Upper lobe of left lung (tissue), 6 donors: ENCODE data around the gene ZNF772. TPM values are rescaled to one million over a fixed set of nuclear protein-coding genes. Genes with fewer than 3 reads are reported as not detected.

Experiments used
- ATAC-seq, 2 donors: fragments of 200-7000 bp; cut with Tn5 transposase; one replicate each; pipeline ENCODE4 v1.9.1; 2022; ENCODE audit warnings: mild to moderate bottlenecking in 2 of 2, moderate library complexity in 2 of 2; ENCODE audit not compliant: low FRiP score in 2 of 2
- DNase-seq, 2 donors: peaks; one replicate each; pipeline ENCODE4 v3.0.0-alpha.2; 2019 to 2020
- H3K27ac ChIP-seq, 4 donors: fragments of 200-600 bp; sonication (generic); one replicate each; pipeline ENCODE4 v1.5.1; 2016 to 2019
- H3K27me3 ChIP-seq, 4 donors: fragments of 200-600 bp; sonication (generic); one replicate each; pipeline ENCODE4 v1.5.1; 2017 to 2019
- H3K36me3 ChIP-seq, 4 donors: fragments of 200-600 bp; sonication (generic); one replicate each; pipeline ENCODE4 v1.5.1; 2016 to 2019
- H3K4me1 ChIP-seq, 4 donors: fragments of 200-600 bp; sonication (generic); one replicate each; pipeline ENCODE4 v1.5.1; 2018 to 2019
- H3K4me3 ChIP-seq, 4 donors: fragments of 200-600 bp; sonication (generic); one replicate each; pipeline ENCODE4 v1.5.1; 2017 to 2019; ENCODE audit warnings: mild to moderate bottlenecking in 2 of 4, moderate library complexity in 1 of 4
- H3K9me3 ChIP-seq, 4 donors: fragments of 200-600 bp; sonication (generic); one replicate each; pipeline ENCODE4 v1.5.1; 2018 to 2019
- CTCF ChIP-seq, 6 experiments: fragments of 450-650 bp in 4 of 6; fragments of 200-600 bp in 2 of 6; sonication (generic) in 2 of 6; IDR thresholded peaks; one replicate each; pipeline ENCODE4 v1.5.1; 2016 to 2019; ENCODE audit warnings: antibody characterized with exemption in 6 of 6
- EP300 ChIP-seq, 4 donors: sonication (generic); formaldehyde crosslinking; IDR thresholded peaks; one replicate each; pipeline ENCODE4 v1.5.1; 2017; ENCODE audit warnings: antibody characterized with exemption in 4 of 4, control low read depth in 2 of 4
- POLR2A ChIP-seq, 4 donors: fragments of 450-650 bp; IDR thresholded peaks; one replicate each; pipeline ENCODE4 v1.5.1; 2016 to 2017; ENCODE audit warnings: antibody characterized with exemption in 4 of 4, mild to moderate bottlenecking in 2 of 4
- POLR2AphosphoS5 ChIP-seq, 2 donors: sonication (generic); formaldehyde crosslinking; IDR thresholded peaks; one replicate each; pipeline ENCODE4 v1.5.1; 2017; ENCODE audit warnings: antibody characterized with exemption in 2 of 2
- WGBS, 2 donors: methylation state at CpG; one replicate each; pipeline ENCODE4 v1.1.5; 2017 to 2018; 5-methylcytosine and 5-hydroxymethylcytosine counted together
- small RNA-seq, 4 donors: library from RNA; depleted of rRNA; stranded (forward); fragments of <200 nt; gene quantifications; one replicate each; pipeline ENCODE3, GENCODE V24; 2016
- total RNA-seq, 6 donors: library from RNA; depleted of rRNA in 4 of 6; stranded (reverse); fragments of >200 nt in 4 of 6; gene quantifications; one replicate each; pipeline versions ENCODE4 v1.1.0 to v1.2.1, GENCODE V29; 2016 to 2021
- donor health status: DM: no; HTN: no; CAD: no; lungs with moderate emphysema.
- donor health status: DM: no; HTN: yes; CAD: no; lungs with severe emphysema.

ZNF772 gene
- total RNA-seq, 6 donors from 2014 or later, result 4.3 to 17.3 (median 6.8) TPM

GRCh38 chr19:57435062-57435978 lies 42.0 kb downstream of the ZNF772 start, which contains the start of gene ZNF749:
TSS of gene ZNF749 (plus strand) at chr19:57435325. CDS start at chr19:57435579, 254 bp downstream.
- WGBS, 2 donors, result 1% methylated on average over 28 to 57 of the region's 61 CpGs
- H3K27ac ChIP-seq, result peak within 1 kb of the TSS; percentile 54 to 71 (median 66)
- ATAC-seq (peak; percentile 99 to 100), DNase-seq (peak; percentile 91 to 99)
- peaks cover 0 to 12% (median 5%) of the 10 kb centered on the region in 4 donors for H3K36me3 ChIP-seq
- H3K4me3 ChIP-seq, result peak within 1 kb of the TSS; percentile 78 to 96 (median 88)
- no peaks in the 10 kb centered on the region for H3K27me3 ChIP-seq
- H3K4me1 ChIP-seq, result peaks cover 15 to 21% (median 17%) of the 10 kb centered on the region in 4 donors
- peaks cover 0 to 9% (median 3%) of the 10 kb centered on the region in 4 donors for H3K9me3 ChIP-seq
- TF ChIP-seq POLR2AphosphoS5 (IDR thresholded peaks at IDR 0.05), result peak; percentile 72 to 83
- no peak for TF ChIP-seq EP300 (IDR thresholded peaks at IDR 0.05)

- Histone ChIP-seq H3K4me1 (peaks cover 15 to 21% (median 17%) of the 10 kb centered on the region in 4 donors), H3K27me3 (no peaks in the 10 kb centered on the region), H3K4me3 (peak overlapping the region; percentile 24 to 96 (median 80)), H3K36me3 (peaks cover 0 to 12% (median 5%) of the 10 kb centered on the region in 4 donors), H3K27ac (peak overlapping the region in 1 of 4 donors; percentile 67), H3K9me3 (peaks cover 0 to 8% (median 2%) of the 10 kb centered on the region in 4 donors)
- 30 to 40% methylated on average over 14 to 15 of the region's 15 CpGs for WGBS, 2 donors
- DNase-seq (no peak), ATAC-seq (peak in 1 of 2 donors; percentile 16)
- no peak for TF ChIP-seq POLR2AphosphoS5 (IDR thresholded peaks at IDR 0.05)
- TF ChIP-seq POLR2A (IDR thresholded peaks at IDR 0.05), result no peak
- TF ChIP-seq EP300 (IDR thresholded peaks at IDR 0.05), result no peak
- no peak for TF ChIP-seq CTCF (IDR thresholded peaks at IDR 0.05)
Observed at GRCh38 chr19:57434386-57435061, 42.8 kb downstream of the ZNF772 start.

DNA sequence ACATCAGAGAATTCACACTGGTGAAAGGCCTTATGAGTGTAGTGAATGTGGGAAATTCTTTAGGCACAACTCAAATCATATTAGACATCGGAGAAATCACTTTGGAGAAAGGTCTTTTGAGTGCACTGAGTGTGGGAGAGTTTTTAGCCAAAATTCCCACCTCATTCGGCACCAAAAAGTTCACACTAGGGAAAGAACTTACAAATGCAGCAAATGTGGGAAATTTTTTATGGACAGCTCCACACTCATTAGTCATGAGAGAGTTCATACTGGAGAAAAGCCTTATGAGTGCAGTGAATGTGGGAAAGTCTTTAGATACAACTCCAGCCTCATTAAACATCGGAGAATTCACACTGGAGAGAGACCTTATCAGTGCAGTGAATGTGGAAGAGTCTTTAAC lies 56.3 kb downstream of the ZNF772 start:
- Histone ChIP-seq H3K9me3 (peaks cover 49 to 89% (median 60%) of the 10 kb centered on the region in 4 donors), H3K4me3 (no peak overlapping the region), H3K27ac (no peak overlapping the region), H3K27me3 (no peaks in the 10 kb centered on the region), H3K4me1 (no peaks in the 10 kb centered on the region), H3K36me3 (peaks cover 21 to 61% (median 42%) of the 10 kb centered on the region in 4 donors)
- ATAC-seq, result no peak
- TF ChIP-seq POLR2A (IDR thresholded peaks at IDR 0.05) (no peak), POLR2AphosphoS5 (IDR thresholded peaks at IDR 0.05) (no peak), CTCF (IDR thresholded peaks at IDR 0.05) (no peak), EP300 (IDR thresholded peaks at IDR 0.05) (no peak)
- DNase-seq, result no peak
- WGBS, 2 donors, result 97 to 100% methylated on average over 3 of the region's 3 CpGs

GRCh38 chr19:57419439-57419838 lies 57.9 kb downstream of the ZNF772 start:
- H3K4me1 ChIP-seq, result no peaks in the 10 kb centered on the region
- WGBS, 2 donors, result 93 to 100% methylated on average over 4 of the region's 4 CpGs
- H3K4me3 ChIP-seq, result no peak overlapping the region
- no peak overlapping the region for H3K27ac ChIP-seq
- peaks cover 46 to 79% (median 58%) of the 10 kb centered on the region in 4 donors for H3K9me3 ChIP-seq
- no peak for ATAC-seq
- no peaks in the 10 kb centered on the region for H3K27me3 ChIP-seq
- no peak for TF ChIP-seq POLR2A (IDR thresholded peaks at IDR 0.05)
- TF ChIP-seq POLR2AphosphoS5 (IDR thresholded peaks at IDR 0.05), result no peak
- no peak for TF ChIP-seq CTCF (IDR thresholded peaks at IDR 0.05)
- no peak for TF ChIP-seq EP300 (IDR thresholded peaks at IDR 0.05)
- no peak for DNase-seq
- H3K36me3 ChIP-seq, result peaks cover 21 to 76% (median 47%) of the 10 kb centered on the region in 4 donors

Small RNAs within 50 kb of the gene (small RNA-seq; reads per million reads assigned to genes)
- gene VN1R107P, result 0 reads per million in 4 donors

Other genes starting within 250 kb of the ZNF772 start
- gene AURKC, start 246.5 kb downstream of the ZNF772 start, total RNA-seq, result 1 to 10 TPM in 2 of 6 donors, under 1 TPM in 2, not detected in 2; 0.84 to 2.1 (median 1.1) TPM
- gene ZNF805, start 236.9 kb downstream of the ZNF772 start, total RNA-seq, result 10 to 100 TPM; 10.5 to 18.8 (median 12.8) TPM
- 10 to 100 TPM; 37.6 to 88.0 (median 53.6) TPM for gene ZNF460, start 197.1 kb downstream of the ZNF772 start, total RNA-seq
- 10 to 100 TPM in 1 of 6 donors, 1 to 10 TPM in 5; 3.4 to 10.5 (median 6.0) TPM for gene ZNF543, start 157.1 kb downstream of the ZNF772 start, total RNA-seq
- 1 to 10 TPM; 2.1 to 8.8 (median 7.3) TPM for gene ZNF304, start 126.3 kb downstream of the ZNF772 start, total RNA-seq
- 10 to 100 TPM in 4 of 6 donors, 1 to 10 TPM in 2; 6.2 to 29.3 (median 12.8) TPM for gene TRAPPC2B, start 114.0 kb downstream of the ZNF772 start, total RNA-seq
- gene ZNF547, start 114.0 kb downstream of the ZNF772 start, total RNA-seq, result 1 to 10 TPM in 5 of 6 donors, under 1 TPM in 1; 0.89 to 9.4 (median 3.2) TPM
- 10 to 100 TPM; 12.6 to 23.9 (median 17.0) TPM for gene ZNF548, start 87.7 kb downstream of the ZNF772 start, total RNA-seq
- gene ZNF17, start 66.4 kb downstream of the ZNF772 start, total RNA-seq, result 10 to 100 TPM in 4 of 6 donors, 1 to 10 TPM in 2; 6.9 to 17.8 (median 11.3) TPM
- 10 to 100 TPM in 2 of 6 donors, 1 to 10 TPM in 4; 6.9 to 16.1 (median 9.0) TPM for gene ZNF749, start 42.2 kb downstream of the ZNF772 start, total RNA-seq
- gene VN1R1, start 20.4 kb downstream of the ZNF772 start, total RNA-seq, result 1 to 10 TPM in 1 of 6 donors, under 1 TPM in 4, not detected in 1; 0.17 to 2.1 (median 0.91) TPM
- 10 to 100 TPM in 3 of 6 donors, 1 to 10 TPM in 3; 7.0 to 20.4 (median 9.7) TPM for gene ZNF419, start 10.2 kb upstream of the ZNF772 start, total RNA-seq
- gene ZNF773, start 22.4 kb upstream of the ZNF772 start, total RNA-seq, result 10 to 100 TPM in 2 of 6 donors, 1 to 10 TPM in 4; 5.0 to 12.5 (median 8.0) TPM
- gene ZNF549, start 49.8 kb upstream of the ZNF772 start, total RNA-seq, result 1 to 10 TPM; 1.8 to 8.4 (median 5.4) TPM
- 10 to 100 TPM in 1 of 6 donors, 1 to 10 TPM in 5; 4.3 to 11.1 (median 7.4) TPM for gene ZNF550, start 82.3 kb upstream of the ZNF772 start, total RNA-seq
- 1 to 10 TPM in 5 of 6 donors, under 1 TPM in 1; 0.55 to 6.1 (median 3.6) TPM for gene ZNF416, start 101.3 kb upstream of the ZNF772 start, total RNA-seq
- 1 to 10 TPM in 5 of 6 donors, under 1 TPM in 1; 0.78 to 3.3 (median 2.6) TPM for gene ZIK1, start 106.6 kb upstream of the ZNF772 start, total RNA-seq
- gene ZNF530, start 122.3 kb upstream of the ZNF772 start, total RNA-seq, result 1 to 10 TPM; 1.7 to 7.3 (median 3.0) TPM
- gene ZNF134, start 136.7 kb upstream of the ZNF772 start, total RNA-seq, result 10 to 100 TPM; 11.5 to 18.5 (median 16.1) TPM
- 10 to 100 TPM in 3 of 6 donors, 1 to 10 TPM in 3; 7.1 to 16.4 (median 11.0) TPM for gene ZNF211, start 155.6 kb upstream of the ZNF772 start, total RNA-seq
- gene ZSCAN4, start 191.4 kb upstream of the ZNF772 start, total RNA-seq, result under 1 TPM in 2 of 6 donors, not detected in 4; 0.17 to 0.49 TPM
- gene ZNF551, start 204.4 kb upstream of the ZNF772 start, total RNA-seq, result 10 to 100 TPM in 2 of 6 donors, 1 to 10 TPM in 4; 4.3 to 15.4 (median 7.0) TPM
- 1 to 10 TPM; 1.4 to 7.3 (median 2.4) TPM for gene ZNF154, start 231.6 kb upstream of the ZNF772 start, total RNA-seq